H9 (cell line): ENCODE data around the gene TCOF1. TPM values are rescaled to one million over a fixed set of nuclear protein-coding genes. Genes with fewer than 3 reads are reported as not detected.

Source experiments
- DNase-seq: peaks from one replicate; pipeline ENCODE4 v3.0.0-alpha.2; 2017
- H2AFZ ChIP-seq: one replicate; pipeline ENCODE4 v1.6.1; 2013; ENCODE audit warnings: mild to moderate bottlenecking, low read length, control low read depth, moderate library complexity
- H2AK5ac ChIP-seq: 2 replicates; pipeline ENCODE4 v1.6.1; 2013; ENCODE audit warnings: low read length, control low read depth, mixed read lengths; ENCODE audit not compliant: insufficient read length
- H2BK120ac ChIP-seq: one replicate; pipeline ENCODE4 v1.6.1; 2013; ENCODE audit warnings: low read depth, mild to moderate bottlenecking, low read length, control low read depth, inconsistent platforms; ENCODE audit not compliant: poor library complexity, severe bottlenecking
- H2BK12ac ChIP-seq: 2 replicates; pipeline ENCODE4 v1.6.1; 2013; ENCODE audit warnings: low read length, control low read depth, mixed read lengths, low read depth; ENCODE audit not compliant: insufficient read length
- H2BK15ac ChIP-seq: 2 replicates; pipeline ENCODE4 v1.6.1; 2013; ENCODE audit warnings: low read depth, low read length, control low read depth
- H2BK20ac ChIP-seq: one replicate; pipeline ENCODE4 v1.6.1; 2013; ENCODE audit warnings: low read depth, mild to moderate bottlenecking, low read length, control low read depth, inconsistent platforms; ENCODE audit not compliant: poor library complexity, severe bottlenecking
- H2BK5ac ChIP-seq: 2 replicates; pipeline ENCODE4 v1.6.1; 2013; ENCODE audit warnings: low read length, control low read depth, mixed read lengths; ENCODE audit not compliant: insufficient read length
- H3K14ac ChIP-seq: 2 replicates; pipeline ENCODE4 v1.6.1; 2013; ENCODE audit warnings: low read length, control low read depth; ENCODE audit not compliant: insufficient read depth
- H3K18ac ChIP-seq: 2 replicates; pipeline ENCODE4 v1.6.1; 2013; ENCODE audit warnings: low read depth, mild to moderate bottlenecking, mixed read lengths, low read length, control low read depth; ENCODE audit not compliant: insufficient read length
- H3K23ac ChIP-seq: 2 replicates; pipeline ENCODE4 v1.6.1; 2013; ENCODE audit warnings: low read length, control low read depth, mixed read lengths, low read depth; ENCODE audit not compliant: insufficient read length
- H3K23me2 ChIP-seq: 2 replicates; pipeline ENCODE4 v1.6.1; 2013; ENCODE audit warnings: low read depth, mild to moderate bottlenecking, mixed read lengths, low read length, control low read depth; ENCODE audit not compliant: insufficient read length, poor library complexity, severe bottlenecking
- H3K27ac ChIP-seq: 2 replicates; pipeline ENCODE4 v1.5.1; 2013; ENCODE audit warnings: low read length, control low read depth, mixed read lengths, low read depth; ENCODE audit not compliant: insufficient read length
- H3K27me3 ChIP-seq: 2 replicates; pipeline ENCODE4 v1.6.1; 2013; ENCODE audit warnings: low read length, control low read depth, inconsistent platforms; ENCODE audit not compliant: insufficient read depth
- H3K4ac ChIP-seq: 2 replicates; pipeline ENCODE4 v1.6.1; 2013; ENCODE audit warnings: low read depth, mild to moderate bottlenecking, control low read depth, inconsistent platforms, low read length, moderate library complexity
- H3K4me1 ChIP-seq: 2 replicates; pipeline ENCODE4 v1.6.1; 2013; ENCODE audit warnings: low read length, control low read depth, inconsistent platforms; ENCODE audit not compliant: insufficient read depth
- H3K4me2 ChIP-seq: 2 replicates; pipeline ENCODE4 v1.6.1; 2013; ENCODE audit warnings: low read length, control low read depth, mixed read lengths; ENCODE audit not compliant: insufficient read length, insufficient read depth
- H3K56ac ChIP-seq: 2 replicates; pipeline ENCODE4 v1.6.1; 2013; ENCODE audit warnings: low read depth, mild to moderate bottlenecking, mixed read lengths, low read length, control low read depth; ENCODE audit not compliant: insufficient read length
- H3K79me1 ChIP-seq: 2 replicates; pipeline ENCODE4 v1.6.1; 2013; ENCODE audit warnings: low read depth, mild to moderate bottlenecking, moderate library complexity, low read length, control low read depth, inconsistent platforms; ENCODE audit not compliant: insufficient read depth, poor library complexity, severe bottlenecking
- H3K79me2 ChIP-seq: 2 replicates; pipeline ENCODE4 v1.6.1; 2013; ENCODE audit warnings: low read length, control low read depth, inconsistent platforms; ENCODE audit not compliant: insufficient read depth
- H3K9ac ChIP-seq: 2 replicates; pipeline ENCODE4 v1.6.1; 2013; ENCODE audit warnings: low read length, control low read depth, mixed read lengths; ENCODE audit not compliant: insufficient read length; ENCODE audit errors: extremely low read depth
- H3K9me3 ChIP-seq: one replicate; pipeline ENCODE4 v1.6.1; 2013; ENCODE audit warnings: low read depth, low read length, inconsistent platforms; ENCODE audit not compliant: control insufficient read depth
- H3T11ph ChIP-seq: one replicate; pipeline ENCODE4 v1.6.1; 2013; ENCODE audit warnings: mild to moderate bottlenecking, low read length, control low read depth, inconsistent platforms
- H4K20me1 ChIP-seq: one replicate; pipeline ENCODE4 v1.6.1; 2013; ENCODE audit not compliant: control insufficient read depth, insufficient read length, insufficient read depth
- H4K5ac ChIP-seq: 2 replicates; pipeline ENCODE4 v1.6.1; 2013; ENCODE audit warnings: low read depth, mild to moderate bottlenecking, mixed read lengths, low read length, control low read depth; ENCODE audit not compliant: insufficient read length
- H4K8ac ChIP-seq: replicated peaks from 2 replicates; pipeline ENCODE4 v1.6.1; 2013; ENCODE audit warnings: low read length, control low read depth, mixed read lengths, low read depth; ENCODE audit not compliant: insufficient read length
- H4K91ac ChIP-seq: 2 replicates; pipeline ENCODE4 v1.6.1; 2013; ENCODE audit warnings: low read depth, mild to moderate bottlenecking, moderate library complexity, mixed read lengths, low read length, control low read depth; ENCODE audit not compliant: insufficient read length
- H3K27ac Mint-ChIP-seq, 3 experiments: 2 replicates in 2 of 3; 3 replicates in 1 of 3; pipeline ENCODE4 v1.8.0; 2020 to 2021; ENCODE audit warnings: mixed read lengths in 3 of 3, mild to moderate bottlenecking in 1 of 3, moderate library complexity in 1 of 3
- H3K27me3 Mint-ChIP-seq: 2 replicates; pipeline ENCODE4 v1.8.0; 2021; ENCODE audit warnings: low read depth, mild to moderate bottlenecking, moderate library complexity, mixed read lengths
- H3K36me3 Mint-ChIP-seq, 3 experiments: 2 replicates in 2 of 3; 3 replicates in 1 of 3; pipeline ENCODE4 v1.8.0; 2020 to 2021; ENCODE audit warnings: low read depth in 3 of 3, mixed read lengths in 3 of 3; ENCODE audit not compliant: insufficient read depth in 1 of 3
- H3K4me1 Mint-ChIP-seq, 2 experiments: 2 replicates each; pipeline ENCODE4 v1.8.0; 2020; ENCODE audit warnings: mixed read lengths in 2 of 2
- H3K4me3 Mint-ChIP-seq, 2 experiments: 2 replicates in 1 of 2; 3 replicates in 1 of 2; pipeline ENCODE4 v1.8.0; 2020 to 2021; ENCODE audit warnings: mild to moderate bottlenecking in 2 of 2, mixed read lengths in 2 of 2, moderate library complexity in 1 of 2
- H3K9me3 Mint-ChIP-seq, 2 experiments: 2 replicates in 1 of 2; 3 replicates in 1 of 2; pipeline ENCODE4 v1.8.0; 2020; ENCODE audit warnings: mild to moderate bottlenecking in 2 of 2, mixed read lengths in 2 of 2, moderate library complexity in 1 of 2
- whole genome bisulfite sequencing: extraction: QIAGEN DNeasy Blood & Tissue Kit; methylation state at CpG from one replicate; pipeline ENCODE4 v1.1.7; 2013; ENCODE audit warnings: missing lambda C conversion rate, low lambda C conversion rate, mixed read lengths; ENCODE audit not compliant: insufficient read length; ENCODE audit errors: extremely low coverage; 5-methylcytosine and 5-hydroxymethylcytosine counted together
- total RNA-seq: library from RNA; stranded (reverse); gene quantifications from 2 replicates; pipeline ENCODE4 v1.2.1, GENCODE V29; 2021
- TF ChIP-seq, protein P1 (sequence below): fragments of 200-600 bp; sonication (generic); conservative IDR thresholded peaks from 3 replicates; pipeline ENCODE4 v1.8.0; 2021; ENCODE audit warnings: antibody characterized with exemption, mild to moderate bottlenecking

TCOF1 gene
- total RNA-seq, 1 experiment from 2014 or later, result 128 TPM

DNA sequence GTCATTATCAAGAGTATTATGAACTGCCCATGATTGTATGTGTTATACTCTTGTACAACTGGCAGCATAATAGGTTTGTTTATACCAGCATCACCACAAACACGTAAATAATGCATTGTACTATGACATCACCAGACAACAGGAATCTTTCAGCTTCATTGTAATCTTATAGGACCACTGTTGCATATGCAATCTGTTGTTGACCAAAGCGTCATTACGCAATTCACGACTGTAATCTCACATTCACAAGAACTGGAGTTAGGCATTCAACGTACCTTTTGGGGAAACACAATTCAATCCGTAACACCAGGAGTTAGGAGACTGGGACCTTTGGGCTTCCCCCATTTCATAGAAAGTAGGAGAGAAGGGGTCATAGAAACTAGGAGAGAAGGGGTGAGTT lies 34.4 kb upstream of the TCOF1 start:
- Histone ChIP-seq H3K9ac (no peak overlapping the region), H2BK5ac (no peak overlapping the region), H4K5ac (no peak overlapping the region), H3T11ph (no peak overlapping the region), H3K14ac (no peak overlapping the region), H3K27me3 (no peaks in the 10 kb centered on the region), H3K56ac (no peak overlapping the region), H3K9me3 (no peaks in the 10 kb centered on the region), H3K18ac (no peak overlapping the region), H3K4ac (no peak overlapping the region), H2AFZ (no peak overlapping the region), H3K23me2 (no peaks in the 10 kb centered on the region), H2BK12ac (no peak overlapping the region), H2BK120ac (no peak overlapping the region), H4K91ac (no peak overlapping the region), H3K27ac (no peak overlapping the region), H4K8ac (no peak overlapping the region), H2BK15ac (no peak overlapping the region), H3K23ac (no peak overlapping the region), H4K20me1 (no peaks in the 10 kb centered on the region), H3K79me1 (no peaks in the 10 kb centered on the region), H2AK5ac (no peak overlapping the region), H3K79me2 (no peaks in the 10 kb centered on the region), H2BK20ac (no peak overlapping the region), H3K4me1 (0 out of 2 replicates have a peak, but pooled peaks cover 2% of the 10 kb centered on the region), H3K4me2 (no peak overlapping the region)
- TF ChIP-seq, protein P1, sequence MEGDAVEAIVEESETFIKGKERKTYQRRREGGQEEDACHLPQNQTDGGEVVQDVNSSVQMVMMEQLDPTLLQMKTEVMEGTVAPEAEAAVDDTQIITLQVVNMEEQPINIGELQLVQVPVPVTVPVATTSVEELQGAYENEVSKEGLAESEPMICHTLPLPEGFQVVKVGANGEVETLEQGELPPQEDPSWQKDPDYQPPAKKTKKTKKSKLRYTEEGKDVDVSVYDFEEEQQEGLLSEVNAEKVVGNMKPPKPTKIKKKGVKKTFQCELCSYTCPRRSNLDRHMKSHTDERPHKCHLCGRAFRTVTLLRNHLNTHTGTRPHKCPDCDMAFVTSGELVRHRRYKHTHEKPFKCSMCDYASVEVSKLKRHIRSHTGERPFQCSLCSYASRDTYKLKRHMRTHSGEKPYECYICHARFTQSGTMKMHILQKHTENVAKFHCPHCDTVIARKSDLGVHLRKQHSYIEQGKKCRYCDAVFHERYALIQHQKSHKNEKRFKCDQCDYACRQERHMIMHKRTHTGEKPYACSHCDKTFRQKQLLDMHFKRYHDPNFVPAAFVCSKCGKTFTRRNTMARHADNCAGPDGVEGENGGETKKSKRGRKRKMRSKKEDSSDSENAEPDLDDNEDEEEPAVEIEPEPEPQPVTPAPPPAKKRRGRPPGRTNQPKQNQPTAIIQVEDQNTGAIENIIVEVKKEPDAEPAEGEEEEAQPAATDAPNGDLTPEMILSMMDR, result no peak
- Mint-ChIP-seq H3K27me3 (no peaks in the 10 kb centered on the region; the same call in 1 of the 2 replicates), H3K27ac (no peak overlapping the region), H3K4me3 (no peak overlapping the region), H3K9me3 (no peaks in the 10 kb centered on the region), H3K36me3 (no peaks in the 10 kb centered on the region), H3K4me1 (peaks cover 11 to 16% of the 10 kb centered on the region in 2 experiments)
- DNase-seq, result no peak
- no CpG with 5 or more reads among the region's 6 CpGs for WGBS
